HG03097 (cell line): ENCODE data around the gene NR6A1.

ENCODE experiments used
- ATAC-seq: cut with Tn5 transposase; IDR thresholded peaks from one replicate; pipeline ENCODE4 v1.9.1; 2021; ENCODE audit not compliant: unreplicated experiment, low FRiP score

The NR6A1 gene

GRCh38 chr9:124496463-124496862 is 274.6 kb downstream of the NR6A1 start:
- no peak for ATAC-seq

- ATAC-seq = no peak
Observed at GRCh38 chr9:124496075-124496449, 275.0 kb downstream of the NR6A1 start.

- no peak for ATAC-seq
Observed at GRCh38 chr9:124495126-124496074, 275.7 kb downstream of the NR6A1 start.

- no peak for ATAC-seq
Observed at GRCh38 chr9:124493794-124494479, 277.2 kb downstream of the NR6A1 start.

GRCh38 chr9:124493218-124493617 is 277.9 kb downstream of the NR6A1 start:
- ATAC-seq = no peak

- no peak for ATAC-seq
Observed at GRCh38 chr9:124492818-124493217, 278.3 kb downstream of the NR6A1 start.

- no peak for ATAC-seq
Observed at GRCh38 chr9:124491049-124491975, 279.8 kb downstream of the NR6A1 start.

- ATAC-seq = no peak
Observed at GRCh38 chr9:124490004-124490403, 281.1 kb downstream of the NR6A1 start.

- ATAC-seq = no peak
Observed at GRCh38 chr9:124489222-124489621, 281.9 kb downstream of the NR6A1 start.

- ATAC-seq = no peak
Observed at GRCh38 chr9:124488641-124489210, 282.4 kb downstream of the NR6A1 start.

GRCh38 chr9:124487260-124488182 is 283.6 kb downstream of the NR6A1 start:
- no peak for ATAC-seq

- ATAC-seq = no peak
Observed at GRCh38 chr9:124486778-124487259, 284.3 kb downstream of the NR6A1 start.

- ATAC-seq = no peak
Observed at GRCh38 chr9:124485936-124486335, 285.2 kb downstream of the NR6A1 start.

GRCh38 chr9:124485201-124485600 is 285.9 kb downstream of the NR6A1 start:
- ATAC-seq = no peak

GRCh38 chr9:124483481-124483880 is 287.6 kb downstream of the NR6A1 start:
- no peak for ATAC-seq

GRCh38 chr9:124482431-124483031 is 288.6 kb downstream of the NR6A1 start:
- ATAC-seq = no peak

GRCh38 chr9:124481115-124481514 is 290.0 kb downstream of the NR6A1 start:
- ATAC-seq = no peak

- ATAC-seq = no peak
Observed at GRCh38 chr9:124480621-124480981, 290.5 kb downstream of the NR6A1 start.
